Endothelial cell (in vitro differentiated cells): Measurements from ENCODE around the gene TENM4. TPM values are rescaled to one million over a fixed set of nuclear protein-coding genes. Genes with fewer than 3 reads are reported as not detected.

Source experiments
- DNase-seq: peaks from one replicate; pipeline ENCODE4 v3.0.0; 2021; ENCODE audit warnings: low spot score
- H3K27ac Mint-ChIP-seq: one replicate; pipeline ENCODE4 v1.8.0; 2021; ENCODE audit warnings: mixed read lengths, inconsistent platforms; ENCODE audit not compliant: unreplicated experiment
- H3K27me3 Mint-ChIP-seq: one replicate; pipeline ENCODE4 v1.8.0; 2021; ENCODE audit warnings: mild to moderate bottlenecking, moderate library complexity, mixed read lengths, inconsistent platforms; ENCODE audit not compliant: unreplicated experiment
- H3K36me3 Mint-ChIP-seq: one replicate; pipeline ENCODE4 v1.8.0; 2021; ENCODE audit warnings: mild to moderate bottlenecking, low read depth, mixed read lengths, inconsistent platforms; ENCODE audit not compliant: unreplicated experiment
- H3K4me1 Mint-ChIP-seq: one replicate; pipeline ENCODE4 v1.8.0; 2021; ENCODE audit warnings: mild to moderate bottlenecking, mixed read lengths, inconsistent platforms; ENCODE audit not compliant: unreplicated experiment
- H3K4me3 Mint-ChIP-seq: one replicate; pipeline ENCODE4 v1.8.0; 2021; ENCODE audit warnings: mild to moderate bottlenecking, mixed read lengths, inconsistent platforms; ENCODE audit not compliant: unreplicated experiment
- H3K9me3 Mint-ChIP-seq: one replicate; pipeline ENCODE4 v1.8.0; 2021; ENCODE audit warnings: mixed read lengths, inconsistent platforms; ENCODE audit not compliant: unreplicated experiment
- CTCF ChIP-seq: fragments of 200-600 bp; sonication (generic); IDR thresholded peaks from one replicate; pipeline ENCODE4 v1.5.0; 2021; ENCODE audit warnings: antibody characterized with exemption; ENCODE audit not compliant: unreplicated experiment
- total RNA-seq: library from RNA; stranded (reverse); fragmentation: NEBNext Ultra II Directional; extraction: Animal tissue kit (Norgen Biotek cat#: 25700); gene quantifications from one replicate; pipeline ENCODE4 v1.2.1, GENCODE V29; 2021; ENCODE audit not compliant: unreplicated experiment

The TENM4 gene
- total RNA-seq, 1 donor from 2014 or later = 1.8 TPM

- H3K4me3 Mint-ChIP-seq = no peak overlapping the region
- no peak for DNase-seq
- no peak overlapping the region for H3K27ac Mint-ChIP-seq
- H3K36me3 Mint-ChIP-seq = no peaks in the 10 kb centered on the region
- peaks cover 2% of the 10 kb centered on the region for H3K27me3 Mint-ChIP-seq
- H3K4me1 Mint-ChIP-seq = no peaks in the 10 kb centered on the region
- no peak for TF ChIP-seq CTCF
- H3K9me3 Mint-ChIP-seq = no peaks in the 10 kb centered on the region
Observed at GRCh38 chr11:78651136-78651775, 789.6 kb downstream of the TENM4 start.

- DNase-seq = no peak
- no peak overlapping the region for H3K27ac Mint-ChIP-seq
Observed at GRCh38 chr11:78649361-78650215, 791.2 kb downstream of the TENM4 start.

GRCh38 chr11:78647986-78648875, 792.6 kb downstream of the TENM4 start:
- no peaks in the 10 kb centered on the region for H3K4me1 Mint-ChIP-seq
- no peak overlapping the region for H3K27ac Mint-ChIP-seq
- no peaks in the 10 kb centered on the region for H3K9me3 Mint-ChIP-seq
- no peak for TF ChIP-seq CTCF
- DNase-seq = no peak
- H3K4me3 Mint-ChIP-seq = no peak overlapping the region
- H3K36me3 Mint-ChIP-seq = no peaks in the 10 kb centered on the region
- H3K27me3 Mint-ChIP-seq = peaks cover 2% of the 10 kb centered on the region

More at GRCh38 chr11:78649361-78650215, 791.2 kb downstream of the TENM4 start:
- Mint-ChIP-seq H3K27me3 (peaks cover 2% of the 10 kb centered on the region), H3K36me3 (no peaks in the 10 kb centered on the region), H3K4me3 (no peak overlapping the region), H3K4me1 (no peaks in the 10 kb centered on the region), H3K9me3 (no peaks in the 10 kb centered on the region)
- TF ChIP-seq CTCF = no peak

GRCh38 chr11:78647266-78647915, 793.4 kb downstream of the TENM4 start:
- TF ChIP-seq CTCF = no peak
- H3K4me3 Mint-ChIP-seq = no peak overlapping the region
- DNase-seq = no peak
- H3K27me3 Mint-ChIP-seq = peaks cover 2% of the 10 kb centered on the region
- no peak overlapping the region for H3K27ac Mint-ChIP-seq
- H3K36me3 Mint-ChIP-seq = no peaks in the 10 kb centered on the region
- no peaks in the 10 kb centered on the region for H3K4me1 Mint-ChIP-seq
- no peaks in the 10 kb centered on the region for H3K9me3 Mint-ChIP-seq
